Activated CD4-positive, CD25-positive, alpha-beta regulatory T cell (primary cell): Measurements from ENCODE around the gene PTPRB.

Experiments
- DNase-seq, 4 experiments: peaks; one replicate each; lab custom pipeline; 2025; lab: John Stamatoyannopoulos, UW

The PTPRB gene

DNA sequence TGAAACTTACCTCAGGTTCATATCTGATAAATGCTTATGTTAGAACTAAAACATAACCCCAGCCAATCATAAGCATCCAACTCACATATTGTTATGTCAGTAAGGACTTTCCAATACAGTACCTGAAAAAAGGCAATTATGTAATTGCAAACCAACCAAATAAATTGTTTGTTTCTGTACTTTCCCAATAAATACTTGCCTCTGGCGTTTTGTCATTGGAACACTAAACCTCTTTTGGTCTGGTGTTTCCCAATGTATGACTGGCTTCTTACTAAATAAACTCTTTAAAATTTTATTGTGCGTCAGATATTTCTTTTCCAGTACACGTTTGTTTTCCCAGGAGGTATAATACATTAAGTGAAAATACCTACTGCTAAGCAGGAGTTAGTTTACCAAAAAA lies 6.7 kb upstream of the PTPRB start:
- DNase-seq, result no peak

DNA sequence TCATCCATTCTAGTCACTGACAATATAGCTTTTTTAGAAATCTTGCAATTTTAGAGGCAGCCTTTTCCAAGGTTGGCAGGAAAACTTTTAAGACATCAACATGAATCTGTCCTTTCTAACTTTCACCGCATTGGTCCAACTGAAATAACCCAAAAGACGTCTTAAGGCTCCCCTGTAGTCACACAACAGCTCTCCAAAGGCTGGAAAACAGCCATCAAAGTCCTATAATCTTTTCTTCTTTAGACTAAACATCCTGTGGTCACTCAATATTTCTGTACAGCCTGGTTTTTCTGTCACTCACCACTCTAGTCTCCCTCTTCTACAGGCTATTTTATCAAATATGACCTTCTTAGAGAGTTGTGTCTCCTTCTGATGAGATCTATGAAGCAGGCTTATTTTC lies 4.5 kb upstream of the PTPRB start:
- DNase-seq, result no peak

DNA sequence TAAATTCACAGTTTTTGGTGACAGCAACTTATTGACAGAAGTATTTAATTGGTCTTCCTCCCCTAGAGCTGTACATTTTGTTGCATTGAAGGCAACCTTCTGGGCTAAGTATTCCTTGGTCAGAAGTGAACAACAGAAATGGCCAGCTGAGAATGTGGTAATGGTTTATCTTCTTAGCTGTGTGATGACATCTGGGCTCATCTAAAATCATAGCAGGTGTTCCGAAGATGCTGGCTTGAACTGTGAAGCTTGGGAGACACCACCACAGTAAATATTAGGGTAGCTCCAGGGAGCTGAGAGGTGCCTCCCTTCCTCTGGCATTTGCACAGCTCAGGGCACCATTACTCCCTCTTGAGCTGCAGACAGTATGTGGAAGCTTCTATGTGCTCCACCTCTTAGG lies 3.7 kb upstream of the PTPRB start:
- DNase-seq, result no peak

DNA sequence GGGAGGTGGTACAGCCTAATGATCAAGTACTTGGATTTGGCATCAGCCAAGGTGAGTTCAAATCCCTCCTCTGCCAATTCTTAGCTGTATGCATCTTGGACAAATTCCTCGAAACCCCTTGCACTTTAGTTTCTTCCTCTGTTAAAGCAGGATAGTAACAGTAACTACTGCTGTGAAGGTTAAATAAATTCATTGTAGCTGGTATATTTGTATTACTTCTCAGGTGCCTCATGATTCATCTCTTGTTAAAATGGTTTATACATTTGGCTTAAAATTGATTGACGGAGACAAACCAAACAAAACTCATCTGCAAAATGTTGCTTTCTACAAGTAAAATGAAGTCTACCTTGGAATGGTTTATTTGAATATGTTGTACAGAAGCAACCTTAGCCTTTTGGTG lies 2.3 kb upstream of the PTPRB start:
- no peak for DNase-seq

DNA sequence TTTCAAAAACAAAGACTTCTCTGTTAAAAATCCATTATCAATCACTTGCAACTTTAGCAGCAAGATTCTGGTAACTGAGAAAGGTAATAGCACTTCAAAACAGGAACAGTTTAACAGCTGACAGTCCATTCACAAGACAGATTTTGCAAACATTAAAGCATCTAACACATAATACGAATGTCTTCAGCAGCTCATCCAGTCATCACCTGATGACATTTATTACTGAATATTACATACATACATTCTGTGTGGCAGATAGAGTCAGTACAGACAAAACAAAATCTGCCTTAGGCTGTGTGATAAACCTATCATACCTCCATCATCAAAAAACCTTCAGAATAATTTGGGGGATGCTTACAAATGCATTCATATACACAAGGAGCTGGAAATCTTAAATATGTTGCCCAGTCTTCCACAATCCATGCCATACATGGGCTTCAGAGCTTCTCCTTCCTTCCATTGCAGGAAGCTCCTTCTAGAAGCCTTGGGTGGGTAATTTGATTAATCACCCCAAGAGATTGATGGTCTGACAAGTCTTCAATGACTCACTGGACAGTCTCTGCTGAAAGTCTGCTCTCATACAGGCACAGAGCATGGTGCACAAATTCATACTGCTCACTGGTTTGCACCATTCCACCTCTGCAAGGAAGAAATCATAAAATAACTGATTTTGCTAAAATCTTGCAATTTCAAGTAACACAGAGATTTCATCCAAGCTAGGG lies 1.6 kb upstream of the PTPRB start:
- no peak for DNase-seq

DNA sequence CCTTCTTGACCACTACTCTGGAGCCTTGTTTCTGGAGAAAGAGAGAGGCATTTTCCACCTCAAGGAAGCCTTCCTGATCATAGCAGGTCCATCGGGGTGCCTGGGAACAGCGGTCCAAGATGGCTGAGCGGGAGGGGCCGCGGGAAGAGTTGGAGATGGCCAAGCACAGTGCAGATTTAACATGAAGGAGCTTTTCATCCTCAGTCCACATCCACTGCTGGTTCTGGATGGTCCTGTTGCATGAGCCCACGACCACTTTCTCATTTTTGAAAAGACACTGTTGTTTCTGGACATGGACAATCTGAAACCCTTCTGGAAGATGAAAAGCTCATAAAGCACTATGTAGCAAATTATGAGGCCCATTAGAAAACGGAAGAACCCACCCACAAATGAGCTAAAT lies 1.5 kb downstream of the PTPRB start:
- DNase-seq, result no peak

DNA sequence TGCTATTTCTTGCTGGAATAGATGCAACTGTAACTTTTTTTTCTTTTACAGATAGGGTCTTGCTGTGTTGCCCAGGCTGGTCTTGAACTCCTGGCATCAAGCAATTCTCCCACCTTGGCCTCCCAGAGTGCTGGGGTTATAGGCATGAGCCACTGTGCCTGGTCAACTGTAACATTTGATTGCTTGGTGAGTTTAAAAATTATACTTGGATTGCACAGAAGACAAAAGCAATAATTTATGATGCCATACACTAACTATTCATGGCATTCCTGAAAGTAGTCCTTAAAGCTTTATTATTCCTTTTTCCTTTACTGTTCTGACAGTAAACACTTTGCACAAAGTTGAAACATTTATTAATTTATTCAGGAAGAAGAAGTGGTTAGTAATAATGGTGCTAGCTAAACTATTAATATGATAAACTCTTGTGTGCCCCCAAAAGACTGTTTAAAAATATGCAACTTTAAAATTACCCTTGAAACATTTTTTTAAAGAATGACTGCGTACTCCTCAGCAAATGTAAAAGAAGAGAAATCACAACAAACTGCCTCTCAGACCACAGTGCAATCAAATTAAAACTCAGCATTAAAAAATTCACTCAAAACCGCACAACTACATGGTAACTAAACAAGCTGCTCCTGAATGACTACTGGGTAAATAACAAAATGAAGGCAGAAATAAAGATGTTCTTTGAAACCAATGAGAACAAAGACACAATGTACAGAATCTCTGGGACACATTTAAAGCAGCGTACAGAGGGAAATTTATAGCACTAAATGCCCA lies 8.3 kb downstream of the PTPRB start:
- no peak for DNase-seq

DNA sequence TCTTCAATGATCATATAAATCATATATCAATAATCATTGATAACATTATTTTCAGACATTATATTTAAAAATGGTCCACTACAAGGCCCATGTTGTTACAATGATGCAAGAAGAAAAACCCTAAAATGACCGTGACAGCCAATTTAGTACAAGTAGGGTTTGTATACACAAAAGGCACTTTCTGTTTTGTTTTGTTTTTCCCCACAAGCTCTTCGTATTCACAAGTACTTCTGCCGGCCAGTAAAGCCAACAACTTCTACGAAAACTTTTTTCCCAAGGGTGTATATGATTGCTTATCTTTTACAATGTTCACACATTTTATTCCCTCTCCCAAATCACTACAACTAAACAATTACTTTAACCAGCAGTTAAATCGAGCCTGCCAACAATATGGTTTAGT lies 9.6 kb downstream of the PTPRB start:
- DNase-seq, result no peak

DNA sequence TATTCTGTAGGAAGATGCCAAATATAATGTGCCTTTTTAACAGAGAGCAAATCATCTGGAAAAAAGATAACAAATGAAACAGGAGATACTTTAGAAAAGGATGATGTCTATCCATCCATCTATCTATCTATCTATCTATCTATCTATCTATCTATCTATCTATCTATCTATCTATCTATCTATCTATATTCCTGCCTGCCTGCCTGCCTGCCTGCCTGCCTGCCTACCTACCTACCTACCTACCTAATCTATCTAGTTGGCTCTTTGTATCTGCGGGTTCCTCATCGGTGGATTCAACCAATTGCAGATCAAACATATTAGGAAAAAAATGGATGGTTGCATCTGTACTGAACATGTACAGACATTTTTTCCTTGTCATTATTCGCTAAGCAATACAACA lies 11.0 kb downstream of the PTPRB start:
- DNase-seq, result no peak

DNA sequence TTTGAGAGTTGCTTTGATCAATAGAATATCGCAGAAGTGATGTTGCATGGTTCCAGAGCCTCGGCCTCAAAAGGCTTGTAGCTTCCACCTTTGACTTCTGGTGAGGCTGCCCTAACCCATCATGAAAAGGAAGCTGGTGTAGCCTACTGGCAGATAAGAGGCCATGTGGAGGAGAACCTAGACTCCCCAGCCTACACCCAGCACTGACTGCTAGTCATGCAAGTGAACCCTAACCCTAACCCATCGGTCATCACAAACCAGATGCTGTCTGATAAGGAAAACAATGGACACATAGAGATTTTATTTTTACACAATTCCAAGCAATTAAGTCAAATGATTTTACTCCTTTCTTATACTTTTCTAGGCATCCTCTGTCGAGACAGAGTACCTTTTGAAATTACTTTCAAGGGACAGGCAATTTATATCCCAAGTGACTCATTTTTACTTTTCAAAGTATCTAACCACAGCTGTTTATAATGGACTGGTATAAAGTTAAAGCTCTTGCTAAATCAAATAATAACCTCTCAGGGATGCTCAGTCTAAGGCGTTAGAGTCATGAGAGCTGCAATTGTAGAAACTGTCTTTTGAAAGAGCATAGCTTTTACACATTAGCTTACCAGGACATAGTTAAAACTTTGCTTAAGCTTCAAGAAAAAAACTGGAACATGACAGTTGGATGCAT lies 17.6 kb downstream of the PTPRB start:
- no peak for DNase-seq

DNA sequence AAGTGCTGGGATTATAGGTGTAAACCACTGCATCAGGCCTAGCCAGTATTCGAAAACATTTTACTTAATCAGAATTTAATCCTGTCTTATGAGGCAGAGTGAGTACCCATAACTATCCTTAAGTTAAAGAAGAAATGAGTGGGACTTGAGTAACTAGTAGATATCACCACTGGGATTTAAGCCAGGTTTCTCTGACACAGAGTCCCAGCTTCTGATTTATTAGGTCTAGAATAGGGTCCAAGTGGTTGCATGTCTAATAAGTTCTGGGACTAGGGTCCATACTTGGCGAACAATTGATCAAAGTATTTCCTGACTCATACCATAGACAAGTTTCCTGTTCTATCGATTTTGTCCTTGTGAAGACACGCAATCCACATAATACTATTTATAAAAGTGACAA lies 18.9 kb downstream of the PTPRB start:
- DNase-seq, result no peak

DNA sequence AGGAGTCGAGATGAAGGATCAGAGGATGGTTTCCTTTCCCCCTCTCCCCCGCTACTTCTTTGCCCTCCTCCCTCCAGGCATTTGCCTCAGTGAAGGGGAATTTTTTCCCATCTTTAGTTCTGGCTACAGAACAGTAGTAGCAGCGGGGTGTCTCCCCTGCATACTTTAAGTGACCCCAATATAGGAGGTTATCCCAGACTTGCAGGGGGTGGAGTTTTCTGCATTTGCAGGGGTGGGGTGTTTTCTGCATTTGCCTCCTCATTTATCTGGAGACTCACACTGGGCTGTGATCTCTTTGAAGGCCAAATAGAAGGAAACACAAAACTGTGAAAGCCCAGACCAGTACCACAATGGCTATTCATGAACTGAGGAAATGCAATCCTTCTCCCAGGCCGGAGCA lies 19.8 kb downstream of the PTPRB start:
- no peak for DNase-seq

DNA sequence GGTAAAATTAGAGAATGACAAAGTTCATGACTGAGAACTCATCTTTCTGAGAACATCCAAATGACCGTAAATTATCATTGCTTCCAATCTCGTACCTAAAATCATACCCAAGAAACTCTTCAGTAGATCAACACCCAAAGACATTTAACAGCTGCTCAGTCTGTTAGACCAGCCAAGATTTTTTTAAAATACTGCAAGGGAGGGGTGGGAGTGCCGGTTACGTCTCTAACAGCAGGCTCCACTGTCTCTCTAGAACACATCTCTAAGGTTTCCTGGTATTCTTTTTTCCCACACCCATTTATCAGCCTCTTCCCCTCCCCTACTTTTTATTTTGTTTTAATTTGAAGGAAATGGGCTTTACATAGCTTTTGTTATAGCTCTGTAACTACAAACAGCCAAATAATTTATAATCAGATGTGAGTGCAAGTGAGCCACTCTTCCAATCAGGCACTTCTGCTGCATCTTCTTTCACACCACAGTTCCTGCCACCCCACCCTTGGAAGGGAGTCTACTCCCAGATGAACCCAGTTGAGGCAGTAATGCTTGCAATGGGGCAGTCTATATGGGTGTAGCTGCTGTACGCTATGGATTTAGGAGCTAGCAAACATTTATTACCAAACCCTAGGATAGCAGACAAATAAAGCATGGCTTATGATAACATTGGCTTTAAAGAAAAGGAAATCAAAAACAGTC lies 21.9 kb downstream of the PTPRB start:
- no peak for DNase-seq

DNA sequence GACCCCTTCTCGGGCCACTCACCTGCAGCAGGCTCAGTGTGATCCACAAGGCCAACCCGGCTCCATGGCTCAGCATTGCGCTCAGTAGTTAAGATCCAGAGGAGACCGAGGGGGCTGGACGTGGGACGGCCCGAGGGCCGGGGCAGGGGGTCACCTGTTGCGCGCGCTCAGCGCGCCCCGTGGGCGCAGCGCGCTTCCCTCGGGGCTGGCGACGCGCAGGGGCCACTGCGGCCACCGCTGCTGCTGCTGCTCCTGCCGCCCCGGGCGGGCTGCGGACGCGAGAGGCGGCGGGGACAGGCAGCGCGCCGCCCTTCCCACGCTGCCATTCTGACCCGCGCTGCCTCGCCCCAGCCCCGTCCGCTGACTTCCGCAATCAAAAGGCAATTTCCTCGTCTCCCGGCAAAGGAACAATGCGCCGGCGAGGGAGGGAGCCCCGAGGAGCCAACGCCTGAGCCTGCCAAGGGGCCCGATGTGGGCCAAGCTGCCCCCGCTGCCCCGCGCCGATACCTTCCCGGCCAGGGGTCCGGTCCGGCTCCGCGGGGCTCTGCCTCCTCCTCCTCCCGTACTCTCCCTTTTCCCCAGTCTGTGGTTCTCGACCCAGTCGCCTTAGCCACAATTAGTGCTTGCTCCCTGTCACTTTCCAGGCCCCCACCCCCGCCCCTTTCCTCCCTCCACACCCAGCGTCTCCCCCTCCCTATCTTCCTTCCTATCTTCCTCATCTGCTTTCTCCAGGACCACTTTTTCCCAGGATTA lies 27.3 kb downstream of the PTPRB start:
- DNase-seq, result no peak

DNA sequence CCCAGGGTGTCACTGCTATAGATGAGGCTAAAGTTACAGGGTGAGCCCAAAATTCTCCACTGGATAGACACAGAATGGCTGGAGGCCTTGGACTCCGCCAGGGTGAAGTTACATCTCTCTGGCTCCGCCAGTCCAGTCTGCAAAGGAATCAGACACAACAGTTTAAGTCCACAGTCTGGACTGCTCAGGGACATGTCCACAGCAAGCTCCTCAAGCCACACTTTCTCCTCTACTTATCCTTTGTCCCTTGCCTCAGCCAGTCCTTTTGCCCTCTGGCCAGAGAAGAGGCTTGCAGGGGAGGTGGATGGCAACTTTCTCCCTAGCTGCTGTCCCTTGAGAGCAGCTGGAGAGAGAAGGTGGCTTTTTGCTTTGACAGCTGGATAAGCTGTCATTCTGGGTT lies 28.0 kb downstream of the PTPRB start:
- no peak for DNase-seq

DNA sequence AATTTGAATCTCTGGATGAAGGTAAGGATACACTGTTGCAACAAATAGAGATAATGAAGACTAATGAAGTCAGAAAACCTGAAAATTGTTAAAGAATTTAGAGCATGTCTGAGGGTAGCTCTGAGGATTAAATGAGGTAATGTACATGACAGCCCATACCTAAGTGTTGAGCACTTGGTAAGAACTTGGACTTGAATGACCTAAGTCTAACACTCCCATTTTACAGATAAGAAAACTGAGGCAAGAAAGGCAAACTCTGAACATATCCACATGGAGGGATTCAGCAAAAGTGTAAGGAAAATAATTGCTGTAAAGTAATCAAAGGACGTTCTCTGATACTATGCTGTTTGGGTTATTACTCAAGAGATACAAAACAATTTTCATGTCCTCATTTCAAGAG lies 29.0 kb downstream of the PTPRB start:
- no peak for DNase-seq

DNA sequence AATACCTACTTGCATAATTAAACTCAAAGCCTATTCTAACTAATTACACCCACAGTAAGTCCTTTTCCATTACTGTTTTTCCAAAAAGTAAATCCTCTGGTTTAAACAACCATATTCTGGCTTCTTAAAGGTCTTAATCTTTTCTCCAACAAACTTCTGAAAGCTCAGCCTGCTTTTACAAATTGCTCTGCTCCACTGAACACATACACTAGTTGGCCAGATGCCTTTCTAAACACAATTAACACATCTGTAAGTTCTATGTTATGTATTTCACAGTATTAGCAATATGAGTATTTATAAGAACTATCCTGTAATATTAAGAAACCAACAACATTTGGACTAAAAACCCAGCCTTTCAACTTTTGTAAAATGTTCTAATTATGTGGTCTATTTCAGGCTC lies 30.1 kb downstream of the PTPRB start:
- no peak for DNase-seq

DNA sequence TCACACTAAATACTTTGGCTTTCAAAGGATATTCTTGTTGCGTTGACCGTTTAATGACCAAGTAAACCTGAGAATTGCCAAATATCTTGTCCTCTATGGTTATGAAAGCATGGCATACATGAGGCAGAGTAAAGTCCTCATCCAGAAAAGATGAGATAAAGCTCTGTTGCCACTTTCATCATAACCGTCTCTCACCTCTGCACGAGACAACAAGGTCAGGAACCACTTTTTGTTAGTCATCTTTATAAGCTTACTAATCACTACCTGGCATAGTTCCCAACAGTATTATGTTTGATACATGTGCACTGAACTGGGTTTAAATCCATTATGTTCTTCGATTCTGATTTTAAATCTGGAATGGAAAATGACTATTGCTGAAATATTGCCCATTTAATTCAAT lies 31.3 kb downstream of the PTPRB start:
- DNase-seq, result no peak

DNA sequence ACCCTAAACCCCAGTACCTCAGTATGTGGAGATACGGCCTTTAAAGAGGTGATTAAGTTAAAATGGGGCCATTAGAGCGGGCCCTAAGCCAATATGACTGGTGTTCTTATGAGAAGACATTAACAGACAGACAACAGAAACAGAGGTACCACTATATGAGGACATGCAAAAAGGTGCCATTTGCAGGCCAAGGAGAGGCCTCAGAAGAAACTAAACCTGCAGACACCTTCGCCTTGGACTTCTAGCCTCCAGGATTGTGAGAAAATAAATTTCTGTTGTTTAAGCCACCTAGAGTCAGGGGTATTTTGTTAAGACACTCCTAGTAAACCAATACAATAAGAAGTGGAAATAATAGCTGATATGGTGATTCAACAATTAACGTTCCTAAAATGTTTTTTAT lies 32.6 kb downstream of the PTPRB start:
- DNase-seq, result no peak

DNA sequence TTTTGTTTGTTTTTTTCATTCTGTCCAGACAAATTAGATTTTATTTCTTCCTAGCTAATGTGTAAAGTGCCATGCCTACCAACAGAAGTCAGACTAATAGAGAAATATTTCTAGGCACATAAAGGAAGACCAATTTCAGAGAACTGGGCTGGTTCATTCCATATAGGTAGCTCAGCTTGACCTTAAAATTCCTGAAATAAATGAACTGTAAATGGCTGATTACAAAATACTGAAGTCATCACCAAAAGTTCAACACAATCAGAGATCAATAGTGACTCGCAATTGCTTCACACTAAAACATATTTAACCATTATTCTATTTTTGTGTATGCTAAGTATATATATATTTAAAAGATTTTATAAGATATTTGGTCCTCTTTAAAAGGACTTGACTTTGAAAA lies 34.2 kb downstream of the PTPRB start:
- no peak for DNase-seq

DNA sequence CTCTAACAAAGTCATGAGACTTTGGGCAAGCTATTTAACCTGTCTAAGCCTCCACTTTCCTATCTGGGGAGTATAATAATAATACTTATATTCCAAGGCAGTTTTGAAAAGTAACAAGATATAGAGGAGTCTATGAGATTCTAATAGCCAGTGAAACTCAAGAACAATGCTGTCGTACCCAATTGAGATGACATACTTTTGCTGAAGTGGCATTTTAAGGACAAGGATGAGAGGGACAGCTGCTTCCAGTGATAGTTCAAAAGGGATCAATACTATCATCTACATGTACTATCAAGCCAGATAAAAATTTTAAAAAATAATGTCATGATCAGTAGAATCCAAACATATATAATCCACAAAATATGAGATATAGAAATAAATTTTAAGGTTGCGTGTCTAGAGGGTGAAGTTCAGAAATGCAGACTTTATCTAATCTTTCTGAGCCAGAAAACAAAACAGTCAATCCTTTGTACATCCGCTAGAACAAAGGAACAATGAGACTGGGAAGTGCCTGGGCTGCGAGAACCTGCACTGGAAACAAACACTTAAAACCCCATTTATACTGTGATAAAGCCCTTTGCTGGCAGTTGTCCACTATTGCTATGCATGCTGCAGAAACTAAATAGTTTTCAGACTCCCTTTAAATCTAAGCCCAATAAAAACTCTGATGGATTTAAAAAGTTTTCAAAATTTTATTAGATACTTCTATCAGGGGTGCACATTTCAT lies 38.6 kb downstream of the PTPRB start:
- no peak for DNase-seq
